Measurements from ENCODE around the gene NUP85.
A peak's percentile ranks its signal among the peaks of the same experiment; 100 is the strongest.
"Not testable (repeated sequence)": the region's sequence is repeated elsewhere in the genome, so short reads cannot be mapped to it uniquely, and the experiment has no call there.

NUP85 gene

DNA sequence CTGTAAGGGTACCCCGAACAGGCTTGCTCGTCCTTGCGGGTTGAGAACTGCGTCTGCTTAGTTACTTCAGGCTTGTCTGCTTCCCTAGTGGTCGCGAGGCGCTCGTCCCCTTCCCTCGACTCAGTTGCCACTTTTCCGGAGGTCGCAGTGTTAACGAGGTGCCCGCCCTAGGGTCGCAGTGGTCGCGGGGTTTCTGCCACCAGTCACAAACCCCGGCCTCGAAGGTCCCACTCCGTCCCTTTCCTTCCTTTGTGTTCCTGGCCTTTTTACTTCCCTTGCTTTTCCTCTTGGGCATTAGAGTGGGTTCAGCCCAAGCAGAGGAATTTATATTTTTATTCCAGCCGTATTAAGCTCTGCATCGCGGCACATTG lies 299 bp downstream of the NUP85 start:
- DNase-seq, result no peak

DNA sequence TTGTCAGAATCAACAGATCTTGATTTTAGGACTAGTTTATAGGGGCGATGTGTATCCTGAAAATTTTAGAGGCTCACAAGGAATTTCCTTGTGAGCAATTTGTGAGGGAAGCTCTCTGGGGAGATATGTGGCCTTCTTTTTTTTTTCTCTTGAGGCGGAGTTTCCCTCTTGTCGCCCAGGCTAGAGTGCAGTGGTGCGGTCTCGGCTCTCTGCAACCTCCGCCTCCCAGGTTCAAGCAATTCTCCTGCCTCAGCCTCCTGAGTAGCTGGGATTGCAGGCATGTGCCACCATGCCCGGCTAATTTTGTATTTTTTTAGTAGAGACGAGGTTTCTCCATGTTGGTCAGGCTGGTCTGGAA lies 1.6 kb downstream of the NUP85 start:
- DNase-seq, result not testable (repeated sequence)

DNA sequence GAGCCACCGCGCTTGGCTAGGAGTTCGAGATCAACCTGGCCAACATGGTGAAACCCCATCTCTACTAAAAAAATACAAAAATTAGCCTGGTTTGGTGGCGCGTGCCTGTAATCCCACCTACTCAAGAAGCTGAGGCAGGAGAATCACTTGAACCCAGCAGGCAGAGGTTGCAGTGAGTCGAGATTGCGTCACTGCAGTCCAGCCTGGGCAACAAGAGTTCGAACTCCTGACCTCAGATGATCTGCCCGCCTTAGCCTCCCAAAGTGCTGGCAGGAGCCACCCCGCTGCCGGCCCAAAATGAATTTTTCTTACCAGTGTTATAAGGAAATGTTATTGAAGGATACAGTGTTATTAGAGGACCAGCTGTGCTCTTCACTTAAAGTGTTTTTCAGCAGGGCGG lies 2.3 kb downstream of the NUP85 start:
- no peak for DNase-seq

DNA sequence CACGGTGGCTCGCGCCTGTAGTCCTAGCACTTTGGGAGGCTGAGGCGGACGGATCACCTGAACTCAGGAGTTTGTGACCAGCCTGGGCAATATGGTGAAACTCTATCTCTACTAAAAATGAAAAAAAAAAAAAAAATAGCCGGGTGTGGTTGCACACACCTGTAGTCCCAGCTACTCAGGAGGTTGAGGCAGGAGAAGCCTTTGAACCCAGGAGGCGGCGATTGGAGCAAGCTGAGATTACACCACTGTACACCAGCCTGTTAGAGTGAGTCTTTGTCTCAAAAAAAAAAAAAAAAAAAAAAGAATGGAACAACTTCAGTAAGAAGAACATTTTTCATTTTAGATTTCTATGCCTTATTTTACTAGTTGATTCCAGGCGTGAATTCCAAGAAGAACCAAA lies 2.7 kb downstream of the NUP85 start:
- no peak for DNase-seq

- no peak for DNase-seq
Observed at GRCh38 chr17:75209061-75209460, 3.6 kb downstream of the NUP85 start.

GRCh38 chr17:75218131-75218530 lies 12.7 kb downstream of the NUP85 start:
- DNase-seq, result no peak

DNA sequence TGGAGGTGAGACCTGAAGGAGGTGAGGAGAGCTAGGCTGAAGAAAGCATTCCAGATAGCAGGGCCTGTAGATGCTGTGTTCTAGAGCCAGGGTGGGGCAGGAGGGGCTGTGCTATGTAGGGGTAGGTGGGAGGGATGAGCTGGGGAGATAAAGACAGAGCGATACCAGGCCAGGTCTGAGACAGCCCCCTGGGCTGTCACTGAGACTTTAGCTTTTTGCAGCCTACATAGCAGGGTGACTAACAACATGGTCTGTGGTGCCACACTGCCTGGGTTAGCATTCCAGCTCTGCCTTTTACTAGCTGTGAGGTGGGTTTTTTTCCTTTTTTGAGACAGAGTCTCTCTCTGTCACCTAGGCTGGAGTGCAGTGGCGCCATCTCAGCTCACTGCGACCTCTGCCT lies 14.3 kb downstream of the NUP85 start:
- no peak for DNase-seq

DNA sequence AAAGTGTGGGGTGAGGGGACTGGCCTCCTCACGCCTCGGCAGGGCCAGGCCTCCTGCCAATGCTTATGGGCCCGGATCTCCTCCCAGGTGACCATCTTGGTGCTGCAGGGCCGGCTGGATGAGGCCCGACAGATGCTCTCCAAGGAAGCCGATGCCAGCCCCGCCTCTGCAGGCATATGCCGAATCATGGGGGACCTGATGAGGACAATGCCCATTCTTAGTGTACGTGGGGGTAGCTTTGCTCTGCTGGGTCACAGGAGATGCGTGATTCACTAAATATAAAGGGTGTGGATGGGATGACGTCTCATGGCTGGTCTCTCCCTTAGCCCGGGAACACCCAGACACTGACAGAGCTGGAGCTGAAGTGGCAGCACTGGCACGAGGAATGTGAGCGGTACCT lies 19.5 kb downstream of the NUP85 start:
- no peak for DNase-seq

GRCh38 chr17:75227729-75228128 lies 22.2 kb downstream of the NUP85 start:
- DNase-seq, result no peak

GRCh38 chr17:75228305-75228704 lies 22.8 kb downstream of the NUP85 start:
- no peak for DNase-seq

DNA sequence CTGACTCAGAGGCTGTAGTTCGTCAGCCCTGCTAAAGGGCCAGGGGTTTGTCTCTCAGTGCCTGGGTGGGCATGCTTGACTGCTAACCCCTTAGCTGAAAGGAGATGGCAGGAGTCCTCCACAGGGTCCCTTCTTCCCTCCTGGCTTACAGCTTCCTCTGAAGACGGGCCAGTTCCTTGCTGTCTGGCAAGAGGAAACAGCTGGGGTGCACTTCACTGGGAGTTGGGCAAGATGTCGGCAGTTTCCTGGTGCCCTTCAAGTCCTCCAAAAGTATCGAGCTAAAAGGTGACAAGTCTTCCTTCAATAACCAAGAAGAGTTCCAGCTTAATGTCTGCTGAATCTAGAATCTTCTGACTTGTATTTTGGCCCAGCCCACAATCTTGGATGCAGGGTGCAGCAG lies 23.4 kb downstream of the NUP85 start:
- no peak for DNase-seq

DNA sequence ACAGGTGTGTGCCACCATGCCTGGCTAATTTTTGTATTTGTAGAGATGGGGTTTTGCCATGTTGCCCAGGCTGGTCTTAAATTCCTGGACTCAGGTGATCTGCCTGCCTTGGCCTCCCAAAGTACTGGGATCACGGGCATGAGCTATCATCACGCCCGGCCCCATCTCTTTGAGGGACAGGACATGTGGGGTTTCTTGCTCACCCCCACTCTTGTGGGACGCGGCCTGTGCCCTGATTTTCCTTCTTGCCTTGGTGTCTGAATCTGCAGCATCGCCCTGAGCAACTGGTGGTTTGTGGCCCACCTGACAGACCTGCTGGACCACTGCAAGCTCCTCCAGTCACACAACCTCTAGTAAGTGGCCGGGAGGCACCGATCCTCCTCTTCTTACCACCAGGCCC lies 25.6 kb downstream of the NUP85 start:
- no peak for DNase-seq

DNA sequence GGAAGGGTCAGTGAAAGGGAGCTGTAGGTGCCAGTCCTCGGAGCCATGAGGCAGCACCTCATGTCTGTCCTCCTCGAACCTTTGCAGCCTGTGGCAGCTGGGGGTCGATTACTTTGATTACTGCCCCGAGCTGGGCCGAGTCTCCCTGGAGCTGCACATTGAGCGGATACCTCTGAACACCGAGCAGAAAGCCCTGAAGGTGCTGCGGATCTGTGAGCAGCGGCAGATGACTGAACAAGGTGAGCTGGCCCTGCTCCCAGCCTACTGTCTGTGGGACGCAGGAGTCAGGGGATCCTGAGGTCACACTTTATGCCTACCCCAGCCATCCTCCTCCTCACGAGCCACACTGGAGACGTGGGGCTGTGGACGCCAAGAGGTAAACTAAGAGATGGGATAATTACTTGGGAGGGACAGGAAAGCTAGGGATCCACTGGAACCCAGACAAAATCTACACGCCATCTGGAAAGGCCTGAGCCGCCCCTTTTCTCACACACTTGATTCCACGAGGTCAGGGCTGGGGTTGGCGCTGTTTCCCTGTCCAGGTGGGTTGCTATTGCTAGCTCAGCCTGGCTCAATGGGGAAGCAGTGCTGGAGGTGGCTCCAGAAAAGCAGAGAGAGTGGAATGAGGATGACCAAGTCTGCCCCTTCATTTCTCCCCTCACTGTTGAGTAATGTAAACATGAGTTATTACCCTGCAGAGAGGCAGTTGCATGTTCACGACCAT lies 26.4 kb downstream of the NUP85 start:
- no peak for DNase-seq

GRCh38 chr17:75232786-75233185 lies 27.3 kb downstream of the NUP85 start:
- DNase-seq, result no peak

GRCh38 chr17:75237100-75238014 lies 31.9 kb downstream of the NUP85 start:
- DNase-seq, result no peak

DNA sequence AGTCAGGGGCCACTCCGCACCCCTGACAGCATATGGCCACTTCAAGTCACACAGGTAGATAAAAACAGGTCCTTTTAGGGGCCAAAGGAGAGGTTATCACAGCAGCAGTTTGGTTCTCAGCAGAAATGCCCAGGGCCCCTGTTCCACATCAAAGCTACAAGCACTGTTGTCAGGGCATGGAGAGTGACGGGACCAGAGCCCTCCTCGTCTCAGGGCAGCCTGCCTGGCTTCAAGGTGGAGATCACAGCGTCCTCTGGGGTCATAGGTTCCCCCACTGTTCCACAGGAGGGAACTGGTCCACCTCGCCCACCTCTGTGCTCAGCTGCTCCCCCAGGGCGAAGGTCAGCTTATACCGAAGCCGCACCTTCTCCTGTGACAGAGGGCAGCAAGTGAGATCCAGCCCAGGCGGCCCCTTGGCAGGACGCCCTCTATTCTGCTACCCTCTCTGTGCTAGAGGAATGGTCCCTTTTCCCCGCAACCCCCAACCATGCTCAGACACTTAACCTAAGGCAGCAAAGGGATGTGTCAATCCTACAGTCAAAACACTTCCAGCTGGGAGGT lies 32.6 kb downstream of the NUP85 start:
- no peak for DNase-seq

- no peak for DNase-seq
Observed at GRCh38 chr17:75238684-75239191, 33.3 kb downstream of the NUP85 start.

GRCh38 chr17:75239214-75239613 lies 33.7 kb downstream of the NUP85 start:
- no peak for DNase-seq

- no peak for DNase-seq
Observed at GRCh38 chr17:75239778-75240393, 34.4 kb downstream of the NUP85 start.

DNA sequence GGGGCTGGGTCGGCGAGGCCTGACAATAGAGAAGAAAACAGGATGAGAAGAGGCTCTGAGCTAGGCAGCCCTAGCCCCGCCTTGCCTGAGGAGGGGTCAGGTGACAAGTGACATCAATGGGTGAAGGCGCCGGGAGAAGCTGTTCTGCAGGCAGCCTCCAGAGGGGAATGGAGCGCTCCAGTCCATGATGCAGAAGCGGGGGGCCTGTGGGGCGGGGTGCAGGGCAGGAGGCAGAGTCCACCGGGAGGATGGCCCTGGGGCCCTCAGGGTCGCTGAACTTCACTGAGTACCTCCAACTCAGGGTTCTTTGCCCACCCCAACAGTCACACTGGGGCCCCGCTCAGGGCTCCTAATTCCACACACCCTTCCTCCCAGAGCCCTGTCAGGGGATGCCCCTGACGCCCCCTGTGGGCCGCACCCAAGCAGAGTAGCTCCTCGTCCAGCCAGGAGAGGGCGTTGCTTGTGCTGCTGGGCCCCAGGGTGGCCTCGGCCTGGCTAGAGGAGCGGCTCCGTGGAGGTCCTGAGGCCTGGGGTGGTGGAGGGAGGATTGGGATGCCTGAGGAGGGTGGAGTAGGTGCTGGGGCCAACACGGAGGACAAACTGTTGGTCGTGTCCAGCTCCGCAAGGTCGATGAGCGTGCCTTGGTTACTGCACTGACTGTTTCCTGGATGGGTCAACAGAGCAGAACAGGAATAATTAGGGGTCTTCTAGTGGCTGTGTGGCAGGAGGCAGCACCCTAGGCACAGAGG lies 35.1 kb downstream of the NUP85 start:
- DNase-seq, result peak; percentile 25

DNA sequence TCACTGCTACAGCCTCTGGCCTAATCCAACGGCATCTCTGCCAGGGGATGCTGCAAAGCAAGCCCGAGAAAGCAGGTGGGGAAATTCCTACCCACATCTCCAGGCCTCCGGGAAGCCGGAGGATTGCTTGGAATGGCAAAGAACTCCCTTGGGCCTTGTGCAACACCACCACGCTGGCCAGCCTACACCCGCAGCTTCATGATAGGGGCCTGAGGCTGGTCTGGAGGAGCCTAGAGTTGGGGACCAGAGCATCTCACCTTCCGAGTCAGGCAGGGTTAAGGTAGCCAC lies 35.6 kb downstream of the NUP85 start:
- DNase-seq, result no peak

DNA sequence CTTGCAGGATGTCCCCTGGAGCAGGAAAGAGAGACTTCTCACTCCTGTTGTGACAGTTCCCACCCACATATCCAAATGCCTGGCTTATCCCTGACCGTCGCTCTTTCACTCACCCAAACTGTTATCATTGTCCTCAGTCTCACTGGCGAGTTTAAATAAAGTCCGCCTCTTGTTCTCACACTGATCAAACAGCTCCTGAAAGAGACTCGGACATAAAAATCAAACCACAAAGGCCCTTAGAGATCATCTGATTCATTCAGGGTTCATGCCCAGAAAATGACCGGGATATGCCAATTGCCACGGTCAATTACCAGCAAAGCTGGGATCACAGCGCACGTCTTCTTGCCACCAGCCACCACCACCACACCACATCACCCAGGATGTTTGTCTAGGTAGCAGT lies 36.0 kb downstream of the NUP85 start:
- DNase-seq, result no peak

DNA sequence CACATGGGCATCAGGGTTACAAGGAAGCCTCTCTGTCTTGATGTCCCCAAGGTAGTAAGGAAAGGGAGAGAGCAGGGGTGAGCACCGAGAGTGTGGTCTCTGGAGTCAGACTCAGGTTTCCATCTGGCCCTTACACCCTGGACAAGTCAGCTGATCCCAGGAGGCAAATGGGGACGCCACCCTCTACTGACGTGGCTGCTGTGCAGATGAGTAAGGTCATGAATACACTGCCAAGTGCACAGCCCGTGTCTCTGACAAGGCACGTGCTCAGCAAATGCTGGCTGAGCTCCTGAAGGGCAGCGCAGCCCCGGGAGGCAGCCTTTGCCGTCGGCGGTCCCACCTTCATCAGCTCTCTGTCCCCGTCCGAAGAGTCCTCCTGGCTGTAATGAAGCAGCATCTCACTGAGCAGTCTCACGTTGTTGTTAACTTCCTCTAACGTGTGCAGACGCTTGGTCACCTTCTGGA lies 36.5 kb downstream of the NUP85 start:
- DNase-seq, result peak; percentile 13

Measured in T1000 (cell line).